Neural crest cell (in vitro differentiated cells): ENCODE results near the gene CLSTN1. TPM values are rescaled to one million over a fixed set of nuclear protein-coding genes. Genes with fewer than 3 reads are reported as not detected.

Experiments
- DNase-seq: peaks from one replicate; pipeline ENCODE4 v3.0.0; 2021; ENCODE audit warnings: low read depth, mixed read lengths, low spot score
- H3K27ac Mint-ChIP-seq: one replicate; pipeline ENCODE4 v1.8.0; 2021; ENCODE audit warnings: mild to moderate bottlenecking, mixed read lengths; ENCODE audit not compliant: unreplicated experiment
- H3K27me3 Mint-ChIP-seq: 2 replicates; pipeline ENCODE4 v1.8.0; 2021; ENCODE audit warnings: low read depth, mild to moderate bottlenecking, mixed read lengths
- H3K36me3 Mint-ChIP-seq: 2 replicates; pipeline ENCODE4 v1.8.0; 2021; ENCODE audit warnings: low read depth, mild to moderate bottlenecking, mixed read lengths
- H3K4me1 Mint-ChIP-seq: 2 replicates; pipeline ENCODE4 v1.8.0; 2021; ENCODE audit warnings: mixed read lengths
- H3K4me3 Mint-ChIP-seq: one replicate; pipeline ENCODE4 v1.8.0; 2021; ENCODE audit warnings: mild to moderate bottlenecking, mixed read lengths
- H3K9me3 Mint-ChIP-seq: 2 replicates; pipeline ENCODE4 v1.8.0; 2021; ENCODE audit warnings: mixed read lengths
- CTCF ChIP-seq: fragments of 200-600 bp; sonication (generic); conservative IDR thresholded peaks from 2 replicates; pipeline ENCODE4 v1.5.0; 2021; ENCODE audit warnings: antibody characterized with exemption, mild to moderate bottlenecking
- total RNA-seq: library from RNA; stranded (reverse); gene quantifications from 2 replicates; pipeline ENCODE4 v1.2.1, GENCODE V29; 2021

CLSTN1 gene
- total RNA-seq, 1 donor from 2014 or later = 136 TPM

DNA sequence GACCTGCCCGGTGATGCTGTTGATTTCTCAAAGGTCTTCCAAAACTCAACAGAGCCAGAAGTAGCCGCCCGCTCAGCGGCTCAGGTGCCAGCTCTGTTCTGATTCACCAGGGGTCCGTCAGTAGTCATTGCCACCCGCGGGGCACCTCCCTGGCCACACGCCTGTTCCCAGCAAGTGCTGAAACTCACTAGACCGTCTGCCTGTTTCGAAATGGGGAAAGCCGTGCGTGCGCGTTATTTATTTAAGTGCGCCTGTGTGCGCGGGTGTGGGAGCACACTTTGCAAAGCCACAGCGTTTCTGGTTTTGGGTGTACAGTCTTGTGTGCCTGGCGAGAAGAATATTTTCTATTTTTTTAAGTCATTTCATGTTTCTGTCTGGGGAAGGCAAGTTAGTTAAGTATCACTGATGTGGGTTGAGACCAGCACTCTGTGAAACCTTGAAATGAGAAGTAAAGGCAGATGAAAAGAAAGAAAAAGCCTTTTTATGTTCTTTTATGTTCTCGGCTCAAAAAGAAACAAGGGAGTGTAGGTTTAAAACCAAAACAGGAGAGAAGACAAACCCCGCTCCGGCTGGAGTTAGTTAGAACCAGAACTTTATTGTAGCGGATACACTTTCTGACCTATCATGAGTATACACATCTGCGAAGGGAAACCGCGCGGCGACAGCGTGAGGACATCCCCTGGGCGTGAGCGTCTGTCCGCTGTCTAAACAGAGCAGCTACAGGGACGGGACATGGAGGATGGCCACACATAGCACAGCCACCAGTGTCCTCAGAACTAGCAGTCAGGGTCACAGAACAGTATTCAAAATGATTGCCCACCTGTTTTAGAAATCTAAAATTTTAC is 95.1 kb downstream of the CLSTN1 start:
- Mint-ChIP-seq H3K27ac (peak overlapping the region; percentile 16), H3K4me1 (peaks cover 3% of the 10 kb centered on the region), H3K9me3 (peaks cover under 1% of the 10 kb centered on the region), H3K4me3 (no peak overlapping the region), H3K36me3 (peaks cover 21% of the 10 kb centered on the region), H3K27me3 (no peaks in the 10 kb centered on the region)
- DNase-seq = no peak
- no peak for TF ChIP-seq CTCF

GRCh38 chr1:9726905-9727595 is 96.7 kb downstream of the CLSTN1 start:
- Mint-ChIP-seq H3K27ac (no peak overlapping the region), H3K9me3 (peaks cover 2% of the 10 kb centered on the region), H3K27me3 (no peaks in the 10 kb centered on the region), H3K36me3 (peaks cover 11% of the 10 kb centered on the region), H3K4me3 (no peak overlapping the region), H3K4me1 (peaks cover 3% of the 10 kb centered on the region)
- DNase-seq = no peak
- TF ChIP-seq CTCF = no peak

DNA sequence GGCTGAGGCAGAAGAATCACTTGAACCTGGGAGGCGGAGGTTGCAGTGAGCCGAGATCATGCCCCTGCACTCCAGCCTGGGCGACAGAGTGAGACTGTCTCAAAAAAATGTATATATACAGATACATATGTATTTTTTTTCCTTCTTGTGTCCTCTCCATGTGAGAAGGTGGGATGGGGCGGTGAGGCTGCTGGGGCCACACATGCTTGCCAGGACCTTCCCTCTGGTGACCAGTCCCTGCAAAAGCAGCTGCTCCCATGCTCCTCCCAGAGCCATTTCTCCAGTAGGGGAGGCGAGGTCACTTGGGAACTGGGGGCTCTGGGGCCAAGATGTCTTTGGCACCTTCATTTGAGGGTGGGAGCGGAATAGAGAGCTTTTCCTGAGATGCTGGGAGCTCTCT is 97.4 kb downstream of the CLSTN1 start:
- peaks cover 3% of the 10 kb centered on the region for H3K4me1 Mint-ChIP-seq
- TF ChIP-seq CTCF = no peak
- peaks cover 2% of the 10 kb centered on the region for H3K9me3 Mint-ChIP-seq
- H3K27me3 Mint-ChIP-seq = no peaks in the 10 kb centered on the region
- DNase-seq = no peak
- H3K36me3 Mint-ChIP-seq = peaks cover 6% of the 10 kb centered on the region
- no peak overlapping the region for H3K27ac Mint-ChIP-seq
- H3K4me3 Mint-ChIP-seq = no peak overlapping the region

- Mint-ChIP-seq H3K27ac (no peak overlapping the region), H3K9me3 (peaks cover 2% of the 10 kb centered on the region), H3K27me3 (no peaks in the 10 kb centered on the region), H3K36me3 (peaks cover 2% of the 10 kb centered on the region), H3K4me3 (peak overlapping the region; percentile 51), H3K4me1 (peaks cover 3% of the 10 kb centered on the region)
- TF ChIP-seq CTCF = peak; percentile 84
- peak; percentile 65 for DNase-seq
Measured at GRCh38 chr1:9724706-9725476, 98.9 kb downstream of the CLSTN1 start.

DNA sequence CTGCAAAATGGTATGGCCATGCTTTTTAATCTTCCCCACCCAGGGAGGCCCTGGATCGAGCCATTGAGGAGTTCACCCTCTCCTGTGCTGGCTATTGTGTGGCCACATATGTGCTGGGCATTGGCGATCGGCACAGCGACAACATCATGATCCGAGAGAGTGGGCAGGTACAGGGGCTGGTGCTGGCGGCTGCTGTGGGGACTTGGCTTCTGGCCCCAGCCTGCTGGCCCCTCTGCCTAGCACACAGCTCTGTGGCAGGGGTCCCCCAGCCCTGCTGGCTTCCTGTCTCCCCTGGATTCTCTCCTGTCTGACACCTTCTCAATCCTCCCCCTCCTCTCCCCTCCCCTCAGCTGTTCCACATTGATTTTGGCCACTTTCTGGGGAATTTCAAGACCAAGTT is 99.8 kb downstream of the CLSTN1 start:
- Mint-ChIP-seq H3K4me1 (peaks cover 3% of the 10 kb centered on the region), H3K27me3 (no peaks in the 10 kb centered on the region), H3K36me3 (peaks cover 2% of the 10 kb centered on the region), H3K4me3 (peak overlapping the region; percentile 36), H3K27ac (no peak overlapping the region), H3K9me3 (peaks cover 2% of the 10 kb centered on the region)
- no peak for TF ChIP-seq CTCF
- no peak for DNase-seq
